SK-N-SH (cell line): ENCODE data around the gene CYP26B1. TPM values are rescaled to one million over a fixed set of nuclear protein-coding genes. Genes with fewer than 3 reads are reported as not detected.

Experiments
- CTCF ChIA-PET: fragments of 300-600, 350-600 bp; formaldehyde crosslinking; extraction: SDS; loops from one replicate; lab custom pipeline; 2021; lab: Yijun Ruan, JAX
- POLR2A ChIA-PET: fragments of 350-600 bp; sonication (Branson Sonifier 250); formaldehyde crosslinking; extraction: SDS; loops from one replicate; lab custom pipeline; 2020; ENCODE audit warnings: antibody characterized with exemption, inconsistent platforms; lab: Yijun Ruan, JAX
- DNase-seq: peaks from one replicate; pipeline ENCODE4 v3.0.0; 2012
- H2AFZ ChIP-seq: fragments of 200-600 bp; sonication (generic); 2 replicates; pipeline ENCODE4 v1.8.1; 2016; ENCODE audit warnings: antibody characterized with exemption, mild to moderate bottlenecking, low read depth
- H3F3A ChIP-seq: fragments of 200-600 bp; sonication (generic); replicated peaks from 2 replicates; pipeline ENCODE3; 2016; ENCODE audit warnings: antibody characterized with exemption, mild to moderate bottlenecking; ENCODE audit not compliant: insufficient read depth
- H3K27ac ChIP-seq, 2 experiments: fragments of 200-500 bp in 1 of 2; fragments of 200-600 bp in 1 of 2; sonication (Bioruptor generic) in 1 of 2; sonication (generic), shearing (Covaris generic) in 1 of 2; 2 replicates each; pipeline versions ENCODE4 v1.5.1 to v1.6.1; 2014 to 2016; ENCODE audit warnings: low read depth in 2 of 2, inconsistent platforms in 1 of 2, low read length in 1 of 2, mild to moderate bottlenecking in 1 of 2, mixed read lengths in 1 of 2
- H3K27me3 ChIP-seq: fragments of 200-600 bp; sonication (generic), shearing (Covaris generic); 2 replicates; pipeline ENCODE4 v1.6.1; 2016; ENCODE audit warnings: mixed run types; ENCODE audit not compliant: insufficient read depth
- H3K36me3 ChIP-seq, 2 experiments: fragments of 200-500 bp in 1 of 2; fragments of 200-600 bp in 1 of 2; sonication (Bioruptor generic) in 1 of 2; sonication (generic) in 1 of 2; replicated peaks in 1 of 2; 2 replicates each; pipeline versions ENCODE3 to v1.5.1; 2014 to 2016; ENCODE audit warnings: low read length in 1 of 2, mild to moderate bottlenecking in 1 of 2; ENCODE audit not compliant: insufficient read depth in 2 of 2, control insufficient read depth in 1 of 2
- H3K4me1 ChIP-seq, 2 experiments: fragments of 200-500 bp in 1 of 2; fragments of 200-600 bp in 1 of 2; sonication (Bioruptor generic) in 1 of 2; sonication (generic), shearing (Covaris generic) in 1 of 2; 2 replicates each; pipeline versions ENCODE4 v1.5.1 to v1.6.1; 2014 to 2016; ENCODE audit warnings: low read depth in 1 of 2, low read length in 1 of 2, mixed run types in 1 of 2; ENCODE audit not compliant: insufficient read depth in 2 of 2, control insufficient read depth in 1 of 2
- H3K4me2 ChIP-seq: fragments of 200-600 bp; sonication (generic), shearing (Covaris generic); 2 replicates; pipeline ENCODE4 v1.6.1; 2017; ENCODE audit warnings: mixed run types
- H3K4me3 ChIP-seq, 2 experiments: fragments of 200-500 bp in 1 of 2; fragments of 200-600 bp in 1 of 2; sonication (Bioruptor generic) in 1 of 2; sonication (generic), shearing (Covaris generic) in 1 of 2; 2 replicates each; pipeline versions ENCODE4 v1.5.1 to v1.8.1; 2014 to 2016; ENCODE audit warnings: low read depth in 2 of 2, inconsistent platforms in 1 of 2, low read length in 1 of 2, mild to moderate bottlenecking in 1 of 2, mixed read lengths in 1 of 2, moderate library complexity in 1 of 2
- H3K79me2 ChIP-seq: fragments of 200-600 bp; sonication (generic); 2 replicates; pipeline ENCODE4 v1.8.1; 2017; ENCODE audit warnings: mild to moderate bottlenecking; ENCODE audit not compliant: insufficient read depth
- H3K9ac ChIP-seq: fragments of 200-600 bp; sonication (generic); 2 replicates; pipeline ENCODE4 v1.6.1; 2017; ENCODE audit warnings: mixed run types
- H3K9me2 ChIP-seq: fragments of 200-600 bp; sonication (generic); 2 replicates; pipeline ENCODE4 v1.6.1; 2017; ENCODE audit warnings: mixed run types
- H3K9me3 ChIP-seq: fragments of 200-600 bp; sonication (generic); 2 replicates; pipeline ENCODE4 v1.6.1; 2017; ENCODE audit warnings: mixed run types, mild to moderate bottlenecking, moderate library complexity
- H4K20me1 ChIP-seq: fragments of 200-600 bp; sonication (generic); 2 replicates; pipeline ENCODE4 v1.6.1; 2017; ENCODE audit warnings: mild to moderate bottlenecking, mixed run types; ENCODE audit not compliant: insufficient read depth
- CHD2 ChIP-seq: fragments of 150-350 bp; IDR thresholded peaks from 2 replicates; pipeline ENCODE4 v1.6.1; 2018; ENCODE audit warnings: low read length; ENCODE audit not compliant: partially characterized antibody
- ELF1 ChIP-seq: IDR thresholded peaks from 2 replicates; pipeline ENCODE4 v1.4.0; 2012
- EZH2phosphoT487 ChIP-seq: fragments of 200-600 bp; sonication (generic); IDR thresholded peaks from 2 replicates; pipeline ENCODE4 v1.6.1; 2017; ENCODE audit warnings: low read depth, mixed run types, mild to moderate bottlenecking, antibody characterized with exemption, moderate library complexity, borderline replicate concordance
- FOXJ3 ChIP-seq: sonication (generic); formaldehyde crosslinking; IDR thresholded peaks from 2 replicates; pipeline ENCODE4 v1.5.1; 2020; ENCODE audit warnings: mild to moderate bottlenecking, missing genetic modification reagents
- JUND ChIP-seq: IDR thresholded peaks from 2 replicates; pipeline ENCODE4 v1.4.0; 2012
- MAX ChIP-seq: IDR thresholded peaks from 2 replicates; pipeline ENCODE4 v1.4.0; 2012; ENCODE audit warnings: low read depth
- MEF2A ChIP-seq: IDR thresholded peaks from 2 replicates; pipeline ENCODE4 v1.4.0; 2012; ENCODE audit warnings: low read depth, borderline replicate concordance
- NFIC ChIP-seq: IDR thresholded peaks from 2 replicates; pipeline ENCODE4 v1.4.0; 2012; ENCODE audit warnings: borderline replicate concordance
- NRF1 ChIP-seq: IDR thresholded peaks from 2 replicates; pipeline ENCODE4 v1.6.1; 2012; ENCODE audit warnings: low read depth, mild to moderate bottlenecking, low read length
- POLR2AphosphoS5 ChIP-seq: IDR thresholded peaks from 2 replicates; pipeline ENCODE4 v1.6.1; 2012; ENCODE audit warnings: low read depth, low read length
- RAD21 ChIP-seq: IDR thresholded peaks from 2 replicates; pipeline ENCODE4 v1.6.1; 2012; ENCODE audit warnings: mild to moderate bottlenecking, low read length
- REST ChIP-seq: IDR thresholded peaks from 2 replicates; pipeline ENCODE4 v1.6.1; 2012; ENCODE audit warnings: mild to moderate bottlenecking, low read depth, low read length, moderate library complexity
- SMC3 ChIP-seq: IDR thresholded peaks from 2 replicates; pipeline ENCODE4 v1.6.1; 2012; ENCODE audit warnings: low read depth, low read length, improper control_type of control experiment
- TAF1 ChIP-seq: IDR thresholded peaks from 2 replicates; pipeline ENCODE4 v1.6.1; 2012; ENCODE audit warnings: low read depth, mild to moderate bottlenecking, low read length, moderate library complexity, borderline replicate concordance
- USF2 ChIP-seq: fragments of 150-350 bp; IDR thresholded peaks from 2 replicates; pipeline ENCODE4 v1.6.1; 2017; ENCODE audit warnings: antibody characterized with exemption, low read length, low read depth, borderline replicate concordance
- ZBTB33 ChIP-seq: IDR thresholded peaks from 2 replicates; pipeline ENCODE4 v1.4.0; 2012; ENCODE audit warnings: low read depth, borderline replicate concordance
- WGBS: methylation state at CpG from one replicate; pipeline ENCODE4 v1.1.6; 2017; ENCODE audit warnings: low lambda C conversion rate; 5-methylcytosine and 5-hydroxymethylcytosine counted together
- polyA plus RNA-seq, 3 experiments: library from polyadenylated mRNA; depleted of rRNA; stranded (reverse); fragments of >200 nt; gene quantifications; 2 replicates each; pipeline ENCODE4 v1.2.3, GENCODE V29; 2012

CYP26B1 gene
- polyA plus RNA-seq, 1 of the 3 experiments (the other 2 are of a cell fraction): 0.33 TPM

- Histone ChIP-seq H3K4me1 (peaks cover 0 to 4% of the 10 kb centered on the region in 2 experiments; a peak in 1 of 4 replicates), H3K4me2 (no peak overlapping the region), H3K9ac (no peak overlapping the region), H3K4me3 (no peak overlapping the region), H3K79me2 (no peaks in the 10 kb centered on the region), H3F3A (no peaks in the 10 kb centered on the region), H3K27me3 (peaks cover 15% of the 10 kb centered on the region), H3K36me3 (no peaks in the 10 kb centered on the region), H4K20me1 (no peaks in the 10 kb centered on the region), H3K27ac (no peak overlapping the region), H3K9me3 (no peaks in the 10 kb centered on the region), H3K9me2 (no peaks in the 10 kb centered on the region), H2AFZ (no peak overlapping the region)
- CTCF ChIA-PET: interaction anchor here (0.7 to 5.7 kb wide), 8 partner anchors 9 to 591 kb away, joined by 3 to 58 read pairs (median 6); partner anchors contain the start of gene CYP26B1
- POLR2A ChIA-PET: no interaction called here
- 73% methylated on average over 3 of the region's 14 CpGs for WGBS
- TF ChIP-seq CHD2 (no peak), USF2 (no peak), RAD21 (no peak), MAX (no peak), JUND (no peak), NFIC (no peak), ZBTB33 (no peak), FOXJ3 (CRISPR knock-in tag) (no peak), ELF1 (no peak), SMC3 (no peak), EZH2phosphoT487 (no peak), POLR2AphosphoS5 (no peak), MEF2A (no peak), REST (no peak), TAF1 (no peak), NRF1 (no peak)
- peak; percentile 28 for DNase-seq
Measured at GRCh38 chr2:72139874-72140620, 7.6 kb downstream of the CYP26B1 start.
